Posterior cingulate gyrus (tissue), 11 donors: Measurements from ENCODE around the gene SLC38A11.

ENCODE experiments used
- DNase-seq, 10 donors: peaks; one replicate each; pipeline versions ENCODE4 v3.0.0 to v3.0.0-alpha.2; 2020 to 2021; ENCODE audit warnings: mixed read lengths in 3 of 10
- intact Hi-C: fragments of 100-400 bp; cut with DNase I; formaldehyde crosslinking; loops from one replicate; pipeline ENCODE4 v1.15.1; 2023

SLC38A11 gene

GRCh38 chr2:164974221-164974620 is 18.9 kb upstream of the SLC38A11 start:
- no peak for DNase-seq
- intact Hi-C loops, result no loop called here

DNA sequence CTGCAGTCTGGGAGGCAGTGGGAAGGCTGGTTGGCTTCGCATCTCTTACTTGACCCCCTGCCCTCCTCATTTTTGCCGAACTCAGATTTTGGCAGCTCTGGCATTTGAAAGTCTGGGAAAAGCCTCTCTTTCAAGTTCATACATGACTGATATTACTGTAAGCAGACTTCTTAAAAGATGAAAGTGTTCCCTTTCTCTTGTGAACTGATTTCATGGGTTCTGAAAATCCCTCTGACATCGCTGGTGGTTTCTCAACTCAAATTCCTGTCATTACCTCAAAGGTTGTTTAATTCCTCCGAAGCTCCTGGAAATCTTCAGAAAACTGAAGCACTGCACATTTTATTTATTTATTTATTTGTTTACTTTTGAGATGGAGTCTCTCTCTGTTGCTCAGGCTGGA is 16.9 kb upstream of the SLC38A11 start:
- DNase-seq, result no peak
- intact Hi-C loops, result no loop called here

- no peak for DNase-seq
- intact Hi-C loops, result no loop called here
Measured at GRCh38 chr2:164969909-164970690, 14.8 kb upstream of the SLC38A11 start.

DNA sequence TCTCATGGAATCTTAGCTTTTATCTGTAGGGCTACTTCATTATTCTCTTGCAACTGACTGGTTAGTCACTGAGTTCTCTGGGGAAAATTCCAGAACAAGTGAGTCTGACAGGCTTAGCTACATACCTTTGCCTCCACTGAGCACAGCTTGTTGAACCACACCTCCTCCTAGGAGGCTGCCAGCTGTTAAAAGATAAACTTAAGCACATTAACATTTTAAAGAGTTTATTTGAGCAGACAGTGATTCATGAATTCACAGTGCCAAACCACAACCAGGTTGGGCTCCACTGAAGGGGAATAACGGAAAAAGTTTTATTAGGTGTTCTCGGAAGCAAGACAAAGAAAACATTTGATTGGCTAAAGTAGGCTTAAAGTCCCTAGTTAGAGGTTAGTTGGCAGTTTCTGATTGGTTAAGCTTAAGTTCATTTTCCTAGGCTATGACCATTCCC is 12.5 kb upstream of the SLC38A11 start:
- intact Hi-C loops, result no loop called here
- DNase-seq, result no peak

- DNase-seq, result no peak
- intact Hi-C loops, result no loop called here
Measured at GRCh38 chr2:164967361-164967760, 12.0 kb upstream of the SLC38A11 start.

- intact Hi-C loops, result no loop called here
- no peak for DNase-seq
Measured at GRCh38 chr2:164964700-164965099, 9.4 kb upstream of the SLC38A11 start.

DNA sequence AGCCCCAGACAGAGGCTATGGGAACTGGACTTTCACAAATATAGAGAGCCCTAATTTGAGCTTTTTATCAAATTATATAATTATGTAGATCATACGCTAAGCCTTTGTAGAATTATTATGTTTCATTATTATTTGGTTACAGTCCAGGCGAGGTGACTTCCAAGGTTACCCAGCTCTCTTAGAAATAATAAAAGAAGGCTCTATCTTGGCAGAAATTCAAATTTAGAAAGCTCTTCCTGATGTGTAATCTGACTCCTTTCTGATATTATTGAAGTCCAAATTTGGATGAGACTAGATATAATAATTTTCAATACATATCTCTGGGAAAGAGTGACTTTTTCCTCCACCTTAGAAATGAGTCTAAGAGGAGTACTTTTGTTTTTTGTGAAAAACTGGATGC is 4.8 kb upstream of the SLC38A11 start:
- no peak for DNase-seq
- intact Hi-C loops, result no loop called here

DNA sequence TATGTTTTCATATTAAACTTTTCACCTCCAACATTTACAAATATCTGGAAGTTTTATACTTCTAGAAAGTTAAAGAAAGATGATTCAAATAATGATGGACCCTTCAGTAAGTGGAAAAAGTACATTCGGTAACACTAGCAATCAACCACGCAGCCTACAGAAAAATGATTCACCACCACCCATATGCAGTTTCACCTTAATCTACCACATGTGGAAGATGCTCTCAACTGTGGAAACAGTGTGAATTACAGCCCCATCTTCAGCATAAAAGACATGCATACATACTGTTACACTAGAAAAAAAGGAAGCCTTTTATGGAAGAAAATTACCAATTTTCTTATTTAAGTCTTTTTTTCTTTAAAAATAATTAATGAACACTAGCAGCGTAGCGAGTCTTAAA is 1.1 kb downstream of the SLC38A11 start:
- no peak for DNase-seq
- intact Hi-C loops, result no loop called here

DNA sequence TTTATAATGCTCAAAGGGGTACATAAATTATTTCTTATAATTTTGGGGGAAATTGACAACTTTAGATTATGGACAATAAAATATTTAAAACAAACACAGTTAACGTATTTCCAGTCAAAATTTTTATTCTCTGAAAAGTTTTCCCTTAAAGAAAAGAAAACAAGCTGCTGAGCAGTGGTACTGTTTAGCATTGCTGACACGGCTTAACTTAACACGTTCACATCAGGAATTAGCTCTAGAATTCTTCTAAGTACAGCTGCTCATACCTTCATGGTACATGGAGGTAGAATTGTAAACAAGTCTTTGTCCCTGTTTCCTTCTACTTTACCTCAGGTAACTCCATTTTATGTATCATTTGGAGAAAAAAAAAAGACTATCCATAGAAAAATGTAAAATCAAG is 2.0 kb downstream of the SLC38A11 start:
- intact Hi-C loops, result no loop called here
- no peak for DNase-seq

DNA sequence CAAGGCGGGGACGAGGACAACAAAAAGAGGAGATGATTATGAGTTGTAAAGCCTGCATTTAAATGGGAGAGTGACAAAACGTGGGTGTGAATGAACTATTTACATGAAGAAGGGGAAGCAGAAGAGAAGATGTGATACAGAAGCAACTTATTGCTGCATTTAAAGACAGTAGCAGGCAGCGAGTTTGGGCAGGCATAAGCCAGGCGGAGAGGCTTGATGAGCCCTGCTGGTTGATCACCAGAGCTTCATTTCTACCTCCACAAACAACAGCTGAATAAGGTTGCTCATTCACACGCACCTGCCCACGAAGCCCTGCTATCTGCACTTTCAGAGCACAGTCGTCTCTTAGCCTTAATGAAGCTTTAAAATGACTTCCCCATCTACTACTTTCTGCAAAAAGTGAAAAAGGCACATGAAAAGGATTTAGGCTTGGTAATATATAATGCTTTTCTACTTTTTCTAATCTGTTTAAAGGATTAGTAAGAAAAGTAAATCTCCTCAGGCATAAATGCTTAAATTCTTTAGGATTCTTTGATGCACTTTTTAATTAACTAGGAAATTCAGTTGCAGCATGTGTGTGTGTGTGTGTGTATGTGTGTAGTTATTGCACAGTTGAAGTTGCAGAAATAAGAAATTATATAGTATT is 3.1 kb downstream of the SLC38A11 start:
- intact Hi-C loops, result no loop called here
- DNase-seq, result no peak

- no peak for DNase-seq
Measured at GRCh38 chr2:164948540-164948939, 6.8 kb downstream of the SLC38A11 start.

DNA sequence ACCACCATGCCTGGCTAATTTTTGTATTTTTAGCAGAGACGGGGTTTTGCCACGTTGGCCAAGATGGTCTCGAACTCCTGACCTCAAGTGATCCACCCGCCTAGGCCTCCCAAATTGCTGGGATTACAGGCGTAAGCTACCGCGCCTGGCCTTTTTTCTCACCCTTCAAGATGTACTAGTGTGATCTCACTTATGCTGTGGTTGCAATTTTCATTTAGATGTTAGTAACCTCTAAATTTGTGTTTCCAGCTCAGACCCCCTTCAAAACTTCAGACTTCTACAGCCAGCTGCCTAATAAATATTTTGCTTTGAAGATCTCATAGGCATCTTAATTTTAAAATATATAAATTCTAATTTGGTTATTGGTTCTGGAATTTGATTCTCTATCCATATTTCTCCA is 8.0 kb downstream of the SLC38A11 start:
- intact Hi-C loops, result no loop called here
- no peak for DNase-seq

More at GRCh38 chr2:164948540-164948939, 6.8 kb downstream of the SLC38A11 start:
- intact Hi-C loops, result no loop called here

DNA sequence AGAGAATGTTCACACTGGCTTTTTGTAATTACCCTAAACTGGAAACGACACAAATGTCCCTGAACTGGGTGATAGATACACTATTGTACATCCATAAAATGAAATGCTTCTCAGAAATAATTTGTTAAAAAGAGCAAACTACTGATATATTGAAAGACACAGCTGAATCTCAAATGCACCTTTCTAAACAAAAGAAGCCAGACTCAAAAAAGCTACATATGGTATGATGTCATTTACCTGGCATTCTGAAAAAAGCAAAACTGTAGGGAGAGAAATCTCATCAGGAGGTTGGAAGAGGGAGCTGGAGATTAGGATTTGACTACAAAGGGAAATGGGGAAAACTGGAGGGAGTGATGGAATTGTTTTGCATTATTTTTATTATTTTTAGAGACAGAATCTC is 12.0 kb downstream of the SLC38A11 start:
- intact Hi-C loops, result no loop called here
- DNase-seq, result no peak

DNA sequence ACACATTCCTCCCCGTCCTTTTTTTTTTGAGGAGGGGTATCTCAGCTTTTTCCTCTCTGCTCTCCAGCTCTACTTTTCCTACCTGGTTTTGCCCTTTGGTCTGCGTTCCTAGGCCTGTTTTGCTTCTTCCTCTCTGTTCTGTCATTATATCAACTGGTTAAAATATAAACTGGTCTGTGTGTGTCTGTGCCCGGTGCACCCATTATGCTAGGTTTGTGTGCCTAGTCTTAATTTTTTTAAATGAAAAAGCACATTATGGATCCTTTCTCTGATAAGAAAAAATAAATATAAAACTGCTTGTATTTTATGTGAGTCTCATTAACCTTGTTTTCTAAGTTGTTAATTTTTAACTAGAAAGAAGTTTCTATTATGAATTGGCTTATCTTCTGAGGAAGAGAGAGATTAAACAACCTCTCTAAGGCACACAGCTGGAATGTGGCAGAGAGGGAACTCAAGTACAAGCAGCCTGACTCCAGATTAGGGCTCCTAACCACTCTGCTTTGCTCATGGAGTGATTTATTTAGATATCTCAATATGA is 17.4 kb downstream of the SLC38A11 start:
- DNase-seq, result no peak
- intact Hi-C loops, result no loop called here

DNA sequence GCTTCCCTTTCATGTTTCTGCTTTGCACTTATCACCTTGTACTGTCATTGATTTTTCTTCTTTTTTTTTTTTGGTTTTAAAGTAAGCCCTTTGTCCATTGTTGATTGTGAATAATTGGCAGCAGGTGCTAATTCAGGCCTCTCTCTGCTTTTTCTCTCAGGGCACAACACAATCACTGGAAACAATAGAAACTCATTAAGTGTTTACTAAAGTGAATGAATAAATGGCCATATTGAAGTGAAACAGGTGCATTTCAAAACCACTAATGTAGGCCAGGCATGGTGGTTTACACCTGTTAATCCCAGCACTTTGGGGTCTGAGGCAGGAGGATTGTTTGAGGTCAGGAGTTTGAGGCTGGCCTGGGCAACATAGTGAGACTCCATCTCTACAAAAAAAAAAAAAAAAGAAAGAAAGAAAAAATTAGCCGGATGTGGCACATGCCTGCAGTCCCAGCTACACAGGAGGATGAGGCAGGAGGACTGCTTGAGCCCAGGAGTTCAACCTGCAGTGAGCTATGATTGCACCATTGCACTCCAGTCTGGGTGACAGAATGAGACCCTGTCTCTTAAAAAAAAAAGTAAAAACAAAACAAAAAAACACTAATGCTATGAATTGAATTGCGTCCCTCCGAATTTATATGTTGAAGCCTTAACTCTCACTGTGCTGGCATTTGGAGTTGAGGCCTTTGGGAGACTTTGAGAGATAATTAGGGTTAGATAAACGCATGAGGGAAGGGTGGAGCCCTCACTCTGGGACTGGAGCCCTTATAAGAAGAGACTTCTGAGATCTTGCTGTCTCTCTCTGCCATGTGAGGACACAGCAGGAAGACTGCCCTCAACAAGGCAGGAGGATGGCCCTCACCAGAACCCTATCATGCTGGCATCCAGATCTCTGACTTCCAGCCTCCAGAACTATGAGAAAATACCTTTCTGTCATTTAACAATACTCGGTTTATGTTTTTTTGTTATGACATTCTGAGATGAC is 19.9 kb downstream of the SLC38A11 start:
- DNase-seq, result no peak
- intact Hi-C loops, result no loop called here

- no peak for DNase-seq
- intact Hi-C loops, result no loop called here
Measured at GRCh38 chr2:164934401-164935117, 20.8 kb downstream of the SLC38A11 start.

DNA sequence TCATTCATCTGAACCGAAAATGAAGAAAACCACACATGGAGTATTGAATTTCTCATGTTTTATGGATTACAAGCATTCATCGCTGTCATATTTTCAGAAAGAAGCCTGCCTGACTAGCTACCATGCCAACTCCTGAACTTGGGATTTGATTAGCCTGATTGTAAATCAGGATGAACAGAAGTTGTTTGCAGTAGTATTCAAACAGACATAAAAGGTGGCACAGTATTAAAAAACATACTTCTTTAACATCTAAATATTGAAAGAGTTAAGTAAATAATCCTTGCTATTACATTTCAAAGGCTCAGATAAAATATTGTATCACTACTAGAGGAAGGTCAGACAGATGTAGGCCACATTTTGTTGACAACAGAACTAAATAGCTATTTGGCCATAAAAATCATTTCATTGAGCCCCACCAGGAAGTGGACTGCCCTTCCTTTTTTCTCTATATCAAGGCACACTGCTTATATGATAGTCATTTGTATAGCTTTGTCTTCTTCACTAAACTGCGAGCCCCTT is 21.6 kb downstream of the SLC38A11 start:
- no peak for DNase-seq
- intact Hi-C loops, result no loop called here

GRCh38 chr2:164932377-164932776 is 22.9 kb downstream of the SLC38A11 start:
- no peak for DNase-seq
- intact Hi-C loops, result no loop called here

- intact Hi-C loops, result no loop called here
Measured at GRCh38 chr2:164928101-164928673, 27.1 kb downstream of the SLC38A11 start.

GRCh38 chr2:164922134-164922533 is 33.2 kb downstream of the SLC38A11 start:
- no peak for DNase-seq
- intact Hi-C loops, result no loop called here

More at GRCh38 chr2:164928101-164928673, 27.1 kb downstream of the SLC38A11 start:
- no peak for DNase-seq
